Measurements from ENCODE around the gene PCDH17.

The PCDH17 gene

GRCh38 chr13:57739089-57739488, 107.5 kb downstream of the PCDH17 start:
- no peak for DNase-seq

GRCh38 chr13:57739543-57740190, 108.1 kb downstream of the PCDH17 start:
- DNase-seq, result no peak

DNA sequence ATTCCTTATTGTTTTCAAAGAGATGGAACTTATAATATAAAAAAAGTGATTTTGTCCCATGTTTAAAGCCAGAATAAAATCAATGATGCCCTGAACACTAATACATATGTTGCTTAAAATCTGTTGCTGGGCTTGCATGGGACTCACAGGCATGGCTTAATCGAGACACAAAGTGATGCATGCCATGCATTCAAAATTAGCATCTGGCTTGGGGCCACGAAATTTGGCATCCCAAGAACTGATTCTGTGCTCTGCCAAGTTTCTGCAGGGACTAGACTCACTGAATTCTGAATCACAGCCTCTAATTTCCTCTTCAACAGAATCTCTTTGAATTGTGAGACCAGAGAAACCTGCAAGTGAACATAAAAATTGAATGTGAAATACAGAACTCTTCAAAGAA, 109.2 kb downstream of the PCDH17 start:
- DNase-seq, result no peak

GRCh38 chr13:57748096-57748495, 116.6 kb downstream of the PCDH17 start:
- DNase-seq, result no peak

DNA sequence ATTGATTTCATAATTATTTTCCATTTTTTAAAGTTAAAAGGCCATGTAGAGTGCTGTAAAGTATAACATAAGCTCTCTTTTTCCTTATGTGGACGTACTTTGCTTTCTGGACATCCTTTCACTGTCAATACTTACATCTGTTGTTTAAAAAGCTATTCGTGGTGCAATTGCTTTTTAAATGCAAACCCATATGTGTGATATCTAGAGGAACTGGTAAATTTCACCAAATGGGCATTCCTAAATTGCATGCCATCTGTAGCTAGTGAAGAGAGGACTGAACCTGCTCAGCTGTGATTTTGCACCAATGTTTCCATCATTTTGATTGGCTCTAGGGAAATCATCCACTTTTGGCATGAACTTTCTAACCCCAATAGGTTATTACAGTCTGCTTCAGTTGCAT, 129.4 kb downstream of the PCDH17 start:
- DNase-seq, result no peak

- no peak for DNase-seq
Measured at GRCh38 chr13:57763689-57764088, 132.1 kb downstream of the PCDH17 start.

All from CD4-positive, alpha-beta T cell treated with Interleukin-12 subunit alpha and Interleukin-12 subunit beta, for 1 hour (primary cell).